ENCODE results near the gene OPTC. TPM values are rescaled to one million over a fixed set of nuclear protein-coding genes. Genes with fewer than 3 reads are reported as not detected.
A peak's percentile ranks its signal among the peaks of the same experiment; 100 is the strongest.

Gene OPTC
- total RNA-seq, 1 experiment from 2014 or later = not detected

DNA sequence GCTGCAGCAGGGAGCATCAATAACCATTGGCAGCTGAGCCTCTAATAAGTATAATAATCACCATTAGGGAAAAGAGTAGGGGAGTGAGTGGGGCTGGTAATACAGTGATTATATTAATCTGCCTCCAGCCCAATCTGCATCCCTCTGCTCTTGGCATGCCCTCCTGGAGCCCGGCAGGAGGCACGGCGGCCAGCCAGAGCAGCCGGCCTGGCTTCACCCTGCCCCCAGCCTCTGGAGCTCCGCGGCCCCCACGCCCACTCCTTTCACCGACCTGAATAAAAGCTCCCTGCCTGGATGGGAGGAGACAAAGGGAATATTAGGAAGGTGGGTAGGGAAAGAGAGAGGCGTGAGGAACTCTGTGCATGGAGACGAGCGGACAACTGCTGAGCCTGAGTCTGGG is 28.3 kb downstream of the OPTC start:
- in situ Hi-C loops (cut with HindIII; ENCODE audit: low pct_unique_long_range_greater_than_20kb, low sequenced_read_pairs) = no loop called here
- DNase-seq (ENCODE audit: low read depth) = no peak

DNA sequence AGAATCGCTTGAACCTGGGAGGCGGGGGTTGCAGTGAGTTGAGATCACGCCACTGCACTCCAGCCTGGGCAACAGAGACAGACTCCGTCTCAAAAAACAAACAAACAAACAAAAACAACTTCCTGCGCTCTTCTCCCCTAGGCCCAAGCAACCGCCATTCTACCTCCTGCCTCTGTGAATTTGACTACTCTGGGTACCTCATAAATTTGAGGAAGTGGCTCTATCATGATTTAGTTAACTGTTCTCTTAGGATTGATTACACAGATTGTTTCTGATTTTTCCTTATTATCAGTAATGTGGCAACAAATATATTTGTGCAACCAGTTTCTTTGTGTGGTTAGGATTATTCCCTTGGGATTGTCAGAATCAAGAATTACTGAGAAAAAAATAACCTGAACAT is 29.7 kb downstream of the OPTC start:
- no peak for DNase-seq (ENCODE audit: low read depth)
- in situ Hi-C loops (cut with HindIII; ENCODE audit: low pct_unique_long_range_greater_than_20kb, low sequenced_read_pairs) = no loop called here

DNA sequence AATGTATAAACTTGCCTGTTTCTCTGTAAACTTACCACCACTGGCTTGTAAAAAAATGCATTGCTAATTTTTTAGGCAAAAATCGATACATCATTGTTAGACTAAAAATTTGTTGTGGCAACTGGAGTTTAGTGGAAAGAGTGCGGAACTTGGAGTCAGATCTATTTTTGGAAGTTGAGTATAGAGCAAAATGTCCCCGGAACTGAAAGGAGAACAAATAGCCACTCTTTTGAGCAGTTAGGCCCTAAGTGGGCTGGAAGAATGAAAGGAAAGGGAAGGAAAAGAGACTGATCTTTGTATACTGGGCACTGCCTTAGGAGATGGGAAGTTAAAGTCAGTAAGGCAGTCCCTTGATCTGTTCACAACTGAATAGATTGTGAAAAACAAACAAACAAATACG is 30.2 kb downstream of the OPTC start:
- in situ Hi-C loops (cut with HindIII; ENCODE audit: low pct_unique_long_range_greater_than_20kb, low sequenced_read_pairs) = no loop called here
- DNase-seq (ENCODE audit: low read depth) = no peak

DNA sequence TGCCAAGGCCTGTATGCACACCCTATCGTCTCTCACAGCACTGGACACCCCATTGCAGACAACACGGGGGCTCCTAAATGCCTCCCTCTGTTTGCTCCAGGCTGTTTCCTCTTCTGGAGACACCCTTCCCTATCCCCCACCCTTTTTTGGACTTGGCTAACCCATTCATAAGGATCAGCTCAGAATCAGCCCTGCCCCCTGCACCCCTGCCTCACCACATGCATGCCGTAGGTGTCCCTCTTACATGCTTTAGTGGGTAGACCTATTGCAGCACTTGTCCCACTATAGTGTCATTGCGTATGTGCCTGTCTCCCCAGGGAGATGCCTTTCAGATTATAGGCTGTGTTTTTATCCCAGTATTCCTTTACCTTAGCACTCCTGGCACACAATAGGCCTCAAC is 30.9 kb downstream of the OPTC start:
- DNase-seq (ENCODE audit: low read depth) = no peak
- in situ Hi-C loops (cut with HindIII; ENCODE audit: low pct_unique_long_range_greater_than_20kb, low sequenced_read_pairs) = no loop called here

DNA sequence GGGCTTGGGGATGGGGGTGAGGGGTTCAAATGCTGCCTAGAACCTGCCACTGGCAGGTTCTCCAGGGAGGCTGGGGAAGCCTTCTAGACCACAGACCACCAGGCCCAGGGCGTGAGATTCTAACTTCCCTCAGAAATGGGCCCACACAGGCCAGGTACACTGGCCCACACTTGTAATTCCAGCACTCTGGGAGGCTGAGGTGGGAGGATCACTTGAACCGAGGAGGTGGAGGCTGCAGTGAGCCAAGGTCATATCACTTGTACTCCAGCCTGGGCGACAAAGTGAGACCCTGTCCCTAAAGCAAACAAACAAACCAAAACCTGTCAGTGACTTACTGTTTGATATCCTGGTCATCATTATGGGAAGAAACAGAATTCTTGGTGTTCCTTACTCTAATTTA is 31.7 kb downstream of the OPTC start:
- in situ Hi-C loops (cut with HindIII; ENCODE audit: low pct_unique_long_range_greater_than_20kb, low sequenced_read_pairs) = no loop called here
- no peak for DNase-seq (ENCODE audit: low read depth)

DNA sequence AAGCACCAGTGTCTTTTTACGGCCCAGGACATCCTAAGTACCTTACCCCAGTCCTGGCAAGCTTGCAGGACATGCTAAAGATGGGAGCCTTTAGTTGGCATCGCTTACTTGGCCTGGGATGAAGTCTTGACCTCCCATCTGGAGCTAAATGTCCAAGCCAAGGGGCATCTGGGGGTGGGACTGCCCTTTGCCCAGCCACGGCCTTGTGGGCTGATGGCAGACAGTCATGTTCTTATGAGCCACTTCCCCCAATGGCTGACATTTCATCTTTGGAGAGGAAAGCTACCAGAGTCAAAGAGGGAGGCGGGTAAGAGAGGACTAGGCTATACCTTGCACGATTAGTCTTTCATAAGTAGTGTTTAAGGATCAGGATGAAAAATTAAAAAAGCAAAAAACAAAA is 32.2 kb downstream of the OPTC start:
- DNase-seq (ENCODE audit: low read depth) = no peak
- in situ Hi-C loops (cut with HindIII; ENCODE audit: low pct_unique_long_range_greater_than_20kb, low sequenced_read_pairs) = no loop called here

DNA sequence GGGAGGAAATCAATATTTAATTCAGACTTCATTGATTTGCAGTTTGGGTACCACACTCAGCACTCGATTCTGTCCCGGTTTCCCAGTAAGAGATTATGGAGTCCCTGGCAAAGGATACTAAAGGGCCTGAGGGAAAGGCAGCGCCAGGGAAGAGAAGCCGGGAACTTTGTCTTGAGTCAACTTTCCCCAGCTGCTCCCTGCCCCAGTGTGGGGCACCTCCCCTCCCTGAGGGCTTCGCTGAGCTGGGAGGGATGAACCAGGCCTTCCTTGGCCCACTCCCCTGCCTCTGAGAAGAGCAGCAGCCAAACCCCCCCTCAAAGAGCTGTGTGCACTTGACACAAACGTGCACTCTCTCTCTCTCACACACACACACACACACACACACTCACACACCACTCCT is 32.6 kb downstream of the OPTC start:
- in situ Hi-C loops (cut with HindIII; ENCODE audit: low pct_unique_long_range_greater_than_20kb, low sequenced_read_pairs) = no loop called here
- no peak for DNase-seq (ENCODE audit: low read depth)

DNA sequence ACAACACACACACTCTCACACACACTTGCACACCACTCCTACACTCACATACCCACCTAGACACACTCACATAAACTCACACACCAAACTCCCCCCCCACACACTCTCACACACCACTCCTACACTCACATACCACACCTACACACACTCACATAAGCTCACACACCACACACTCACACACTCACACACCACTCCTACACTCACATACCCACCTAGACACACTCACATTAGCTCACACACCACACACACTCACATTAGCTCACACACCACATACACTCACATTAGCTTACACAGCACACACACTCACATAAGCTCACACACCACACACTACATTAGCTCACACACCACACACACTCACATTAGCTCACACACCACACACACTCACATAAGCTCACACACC is 33.1 kb downstream of the OPTC start:
- no peak for DNase-seq (ENCODE audit: low read depth)
- in situ Hi-C loops (cut with HindIII; ENCODE audit: low pct_unique_long_range_greater_than_20kb, low sequenced_read_pairs) = no loop called here

DNA sequence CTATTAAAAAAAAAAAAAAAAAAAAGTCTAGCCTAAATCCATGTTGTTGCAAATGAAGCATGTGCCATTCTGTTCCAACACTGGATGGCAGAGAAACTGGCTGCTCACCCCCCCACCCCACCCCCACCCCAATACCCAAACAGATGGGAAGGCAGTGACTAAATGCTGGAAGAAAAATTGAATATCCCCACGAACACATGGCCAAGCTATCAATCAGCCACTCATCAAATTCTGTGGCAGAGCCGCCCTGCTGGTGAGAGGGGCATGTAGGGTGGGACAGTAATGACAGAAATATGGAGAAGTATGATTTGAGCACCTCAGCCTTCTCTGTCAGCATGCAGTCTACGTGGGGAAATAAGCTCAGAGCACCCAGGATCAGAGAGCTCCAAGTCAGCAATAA is 34.1 kb downstream of the OPTC start:
- no peak for DNase-seq (ENCODE audit: low read depth)
- in situ Hi-C loops (cut with HindIII; ENCODE audit: low pct_unique_long_range_greater_than_20kb, low sequenced_read_pairs) = no loop called here

- DNase-seq (ENCODE audit: low read depth) = no peak
- in situ Hi-C loops (cut with HindIII; ENCODE audit: low pct_unique_long_range_greater_than_20kb, low sequenced_read_pairs) = no loop called here
These were observed 35.3 kb downstream of the OPTC start for GRCh38 chr1:203528976-203529835.

DNA sequence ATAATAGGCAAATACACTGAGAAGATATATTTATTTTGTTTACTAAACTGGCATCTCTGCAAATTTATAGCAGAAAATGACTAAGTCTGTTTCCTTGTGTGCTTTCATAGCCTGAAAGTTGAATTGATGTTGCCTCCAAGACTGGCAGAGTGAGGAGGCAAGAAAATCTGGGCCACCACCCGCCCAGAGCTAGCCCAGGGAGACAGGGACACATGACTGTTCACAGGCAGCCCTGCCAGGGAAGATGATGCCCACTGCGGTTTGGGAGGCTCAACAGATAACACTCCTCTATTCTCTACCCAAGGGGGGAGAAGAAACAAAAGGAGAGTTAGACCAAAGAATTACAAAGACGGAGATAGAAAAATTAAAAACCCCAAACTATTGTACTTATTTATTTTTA is 37.1 kb downstream of the OPTC start:
- in situ Hi-C loops (cut with HindIII; ENCODE audit: low pct_unique_long_range_greater_than_20kb, low sequenced_read_pairs) = no loop called here
- no peak for DNase-seq (ENCODE audit: low read depth)

GRCh38 chr1:203534012-203534411 is 40.1 kb downstream of the OPTC start:
- DNase-seq (ENCODE audit: low read depth) = no peak
- in situ Hi-C loops (cut with HindIII; ENCODE audit: low pct_unique_long_range_greater_than_20kb, low sequenced_read_pairs) = no loop called here

GRCh38 chr1:203534526-203534925 is 40.6 kb downstream of the OPTC start:
- in situ Hi-C loops (cut with HindIII; ENCODE audit: low pct_unique_long_range_greater_than_20kb, low sequenced_read_pairs) = no loop called here
- peak; percentile 42 for DNase-seq (ENCODE audit: low read depth)

DNA sequence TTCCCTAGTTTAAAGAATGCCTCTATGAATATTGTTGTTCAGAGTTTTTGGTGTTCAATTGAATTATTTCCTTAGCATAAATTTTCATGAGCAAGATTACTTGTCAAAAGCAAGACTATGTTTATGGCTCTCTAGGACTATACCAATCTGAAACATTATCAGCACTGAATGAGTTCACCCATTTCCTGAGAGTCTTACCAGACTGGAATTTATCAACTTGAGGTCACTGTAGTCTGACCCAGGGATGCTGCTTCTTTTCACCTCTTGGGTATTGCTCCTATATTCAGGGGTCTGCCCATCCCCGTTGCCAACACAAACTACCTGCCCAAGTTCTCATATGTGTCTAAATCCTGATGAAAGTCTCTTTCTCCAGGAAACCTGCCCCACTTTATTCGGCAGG is 42.6 kb downstream of the OPTC start:
- in situ Hi-C loops (cut with HindIII; ENCODE audit: low pct_unique_long_range_greater_than_20kb, low sequenced_read_pairs) = no loop called here
- no peak for DNase-seq (ENCODE audit: low read depth)

DNA sequence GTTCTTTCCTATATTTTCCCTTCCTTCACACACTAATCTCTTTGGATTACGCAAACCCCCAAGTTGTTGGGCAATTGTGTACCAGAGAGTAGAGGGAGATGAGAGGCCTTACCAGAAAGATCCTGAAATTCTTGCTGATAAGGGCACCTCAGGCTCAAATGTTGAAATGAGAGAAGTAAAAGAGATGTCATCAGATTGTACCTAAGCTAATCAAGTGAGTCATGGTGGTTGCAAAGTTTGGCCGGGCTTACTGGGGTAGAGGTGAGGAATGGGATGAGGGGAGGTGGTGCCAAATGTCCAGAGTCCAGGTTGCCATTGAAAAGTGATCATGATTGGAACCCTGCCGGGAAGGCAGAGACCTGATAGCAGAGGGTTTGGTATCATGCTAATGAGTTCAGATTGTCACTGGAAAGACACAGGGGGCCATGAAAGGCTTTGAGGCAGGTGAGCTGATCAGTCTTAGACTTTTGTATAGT is 43.1 kb downstream of the OPTC start:
- in situ Hi-C loops (cut with HindIII; ENCODE audit: low pct_unique_long_range_greater_than_20kb, low sequenced_read_pairs) = no loop called here
- DNase-seq (ENCODE audit: low read depth) = no peak

GRCh38 chr1:203537806-203538464 is 44.0 kb downstream of the OPTC start:
- DNase-seq (ENCODE audit: low read depth) = no peak
- in situ Hi-C loops (cut with HindIII; ENCODE audit: low pct_unique_long_range_greater_than_20kb, low sequenced_read_pairs) = no loop called here

DNA sequence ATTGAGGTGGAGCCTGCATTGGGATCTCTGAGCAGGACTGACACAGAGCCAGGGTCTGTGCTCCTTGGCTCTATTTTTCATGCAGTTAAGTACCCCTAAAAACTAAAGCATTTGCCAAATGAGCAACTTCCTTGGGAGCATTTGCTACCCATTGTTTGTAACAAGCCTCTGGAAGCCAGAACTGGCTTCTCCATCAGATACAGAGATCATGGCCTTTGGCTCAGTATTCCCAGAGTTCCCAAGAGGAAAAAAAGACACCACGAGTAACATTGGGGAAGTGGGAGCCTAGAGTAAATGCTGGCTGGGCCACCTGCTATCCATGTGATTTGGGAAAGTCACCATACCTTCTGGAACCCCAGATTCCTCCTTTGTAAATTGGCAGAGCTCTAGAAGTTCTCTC is 44.8 kb downstream of the OPTC start:
- in situ Hi-C loops (cut with HindIII; ENCODE audit: low pct_unique_long_range_greater_than_20kb, low sequenced_read_pairs) = no loop called here
- no peak for DNase-seq (ENCODE audit: low read depth)

DNA sequence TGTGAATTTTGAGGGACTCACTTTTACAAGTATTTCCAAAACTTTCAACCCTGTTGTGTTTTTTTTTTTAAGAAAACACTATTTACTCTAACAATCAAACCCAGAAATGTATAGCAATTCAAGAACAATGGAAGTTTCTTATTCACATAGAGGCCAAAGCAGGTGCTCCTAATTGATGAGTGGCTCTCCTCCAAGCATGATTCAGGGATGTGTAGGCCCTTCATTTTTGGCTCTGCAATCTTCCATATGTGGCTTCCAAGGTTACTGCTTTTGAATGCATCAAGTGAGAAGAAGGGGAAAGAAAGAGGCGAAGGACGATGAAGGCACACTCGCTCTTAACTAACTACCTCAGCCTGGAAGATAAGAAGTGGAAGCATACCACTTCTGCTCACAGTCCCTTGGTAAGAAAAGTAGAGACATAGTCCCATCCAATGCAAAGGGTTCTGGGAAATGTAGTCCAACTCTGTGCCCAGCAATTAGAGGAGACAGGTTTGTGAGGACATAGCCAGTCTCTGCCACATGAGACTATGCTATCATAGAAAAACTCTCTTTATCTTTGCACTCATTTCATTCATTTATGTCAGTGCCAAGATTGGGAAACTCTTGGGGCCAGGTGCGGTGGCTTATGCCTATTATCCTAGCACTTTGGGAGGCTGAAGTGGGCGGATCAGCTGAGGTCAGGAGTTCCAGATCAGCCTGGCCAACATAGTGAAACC is 46.0 kb downstream of the OPTC start:
- DNase-seq (ENCODE audit: low read depth) = no peak
- in situ Hi-C loops (cut with HindIII; ENCODE audit: low pct_unique_long_range_greater_than_20kb, low sequenced_read_pairs) = no loop called here

DNA sequence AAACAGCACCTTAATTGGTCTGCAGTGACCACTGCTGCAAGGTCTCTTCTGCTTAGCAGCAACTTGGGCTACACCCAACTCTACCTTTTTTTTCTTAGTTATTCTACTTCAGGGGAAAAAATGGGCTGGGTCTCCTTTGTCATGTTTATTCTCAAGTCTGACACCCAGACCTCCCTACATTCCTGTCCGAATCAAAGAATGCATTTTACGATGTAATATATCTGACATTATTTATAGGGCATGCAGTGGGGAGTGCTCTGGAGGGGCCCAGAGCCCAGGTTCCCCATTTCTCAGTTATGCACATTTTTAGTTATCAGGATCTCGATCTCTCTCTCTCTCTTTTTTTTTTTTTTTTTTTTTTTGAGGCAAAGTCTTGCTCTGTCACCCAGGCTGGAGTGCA is 50.5 kb downstream of the OPTC start:
- in situ Hi-C loops (cut with HindIII; ENCODE audit: low pct_unique_long_range_greater_than_20kb, low sequenced_read_pairs) = no loop called here
- no peak for DNase-seq (ENCODE audit: low read depth)

Measured in Caki2 (cell line).